Natural killer cell treated with Interleukin-12 subunit alpha and Interleukin-12 subunit beta and Interleukin-15 and Interleukin-18, amount 100 ng/mL, for 72 hours (primary cell): Measurements from ENCODE around the gene CDCA5. TPM values are rescaled to one million over a fixed set of nuclear protein-coding genes. Genes with fewer than 3 reads are reported as not detected.

ENCODE experiments used
- ATAC-seq, 2 donors: fragments of 150-1000 bp; cut with Tn5 transposase in 1 of 2; sonication (Bioruptor Pico), chemical (Tn5 transposase) in 1 of 2; 2 replicates each; pipeline ENCODE4 v1.10.0; 2021
- DNase-seq: peaks from one replicate; pipeline ENCODE4 v3.0.0; 2022; ENCODE audit warnings: low spot score
- H3K27ac Mint-ChIP-seq, 2 donors: 1 replicate in 1 of 2; 2 replicates in 1 of 2; pipeline ENCODE4 v1.8.0; 2022; ENCODE audit warnings: mixed read lengths in 2 of 2, mild to moderate bottlenecking in 1 of 2, moderate library complexity in 1 of 2
- H3K27me3 Mint-ChIP-seq, 2 donors: 1 replicate in 1 of 2; 2 replicates in 1 of 2; pipeline ENCODE4 v1.8.0; 2022; ENCODE audit warnings: mixed read lengths in 2 of 2
- H3K36me3 Mint-ChIP-seq: one replicate; pipeline ENCODE4 v1.8.0; 2022; ENCODE audit warnings: mixed read lengths
- H3K4me1 Mint-ChIP-seq, 2 donors: 1 replicate in 1 of 2; 2 replicates in 1 of 2; pipeline ENCODE4 v1.8.0; 2022; ENCODE audit warnings: low read depth in 2 of 2, mixed read lengths in 2 of 2, mild to moderate bottlenecking in 1 of 2
- H3K4me3 Mint-ChIP-seq: one replicate; pipeline ENCODE4 v1.8.0; 2022; ENCODE audit warnings: mixed read lengths
- H3K9me3 Mint-ChIP-seq: 2 replicates; pipeline ENCODE4 v1.8.0; 2022; ENCODE audit warnings: mixed read lengths
- total RNA-seq, 2 donors: library from RNA; stranded (reverse); gene quantifications; one replicate each; pipeline ENCODE4 v1.2.3, GENCODE V29; 2022

CDCA5 gene, protein sequence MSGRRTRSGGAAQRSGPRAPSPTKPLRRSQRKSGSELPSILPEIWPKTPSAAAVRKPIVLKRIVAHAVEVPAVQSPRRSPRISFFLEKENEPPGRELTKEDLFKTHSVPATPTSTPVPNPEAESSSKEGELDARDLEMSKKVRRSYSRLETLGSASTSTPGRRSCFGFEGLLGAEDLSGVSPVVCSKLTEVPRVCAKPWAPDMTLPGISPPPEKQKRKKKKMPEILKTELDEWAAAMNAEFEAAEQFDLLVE
- 100 to 1,000 TPM in 1 of 2 donors, 10 to 100 TPM in 1; 59.2 to 140 TPM for total RNA-seq

DNA sequence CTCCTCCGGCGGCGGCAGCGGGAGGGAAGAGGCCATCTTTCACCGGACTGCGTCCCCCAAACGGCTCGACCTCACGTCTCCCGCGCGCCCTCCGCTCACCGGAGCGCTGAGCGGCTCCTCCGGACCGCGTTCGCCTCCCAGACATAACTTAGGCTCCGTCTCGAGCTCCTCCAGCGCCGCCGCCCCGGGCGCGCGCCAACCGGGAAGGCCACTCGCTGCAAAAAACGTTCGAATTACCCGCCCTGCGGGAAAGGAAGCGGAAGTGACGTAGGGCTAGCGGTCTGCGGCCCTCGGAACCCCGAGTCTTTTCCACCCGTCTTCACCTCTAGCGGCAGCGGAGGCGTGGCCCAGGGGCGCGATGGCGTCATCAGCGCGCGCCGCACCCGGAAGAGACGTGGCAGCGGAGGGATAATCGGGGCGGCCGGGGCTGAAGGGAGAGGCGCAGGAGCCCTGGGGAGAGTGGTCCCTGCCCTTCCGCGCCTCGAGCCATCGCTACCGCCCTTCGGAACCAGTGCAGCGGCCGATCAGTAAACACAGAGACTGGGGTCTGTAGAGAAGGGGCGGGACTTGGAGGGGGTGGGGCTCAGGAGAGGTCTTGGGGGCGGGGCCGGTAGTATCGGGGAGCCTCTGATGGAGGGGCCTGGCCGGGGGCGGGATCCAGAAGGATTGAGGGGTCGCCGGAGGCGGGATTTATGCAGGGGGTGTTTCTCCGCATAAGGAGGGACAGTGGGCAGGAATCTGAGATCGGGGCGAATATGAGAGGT is at the start of gene CDCA5, which contains the start of gene ZFPL1:
Gene CDCA5 (minus strand): TSS at position 207 of the 764 bp plus-strand sequence. CDS start 62 bp downstream, at position 145.
Gene ZFPL1 (plus strand): TSS at position 389 of the 764 bp plus-strand sequence. CDS start 477 bp downstream, outside the sequence.
- DNase-seq (peak; percentile 98), ATAC-seq (peak; percentile 93 to 96)
- H3K36me3 Mint-ChIP-seq = peaks cover 19% of the 10 kb centered on the region
- H3K27me3 Mint-ChIP-seq = no peaks in the 10 kb centered on the region
- H3K9me3 Mint-ChIP-seq = no peaks in the 10 kb centered on the region
- H3K27ac Mint-ChIP-seq = peak within 1 kb of the TSS; percentile 94 to 95
- peak within 1 kb of the TSS; percentile 98 for H3K4me3 Mint-ChIP-seq
- peaks cover 26 to 44% of the 10 kb centered on the region in 2 donors for H3K4me1 Mint-ChIP-seq

DNA sequence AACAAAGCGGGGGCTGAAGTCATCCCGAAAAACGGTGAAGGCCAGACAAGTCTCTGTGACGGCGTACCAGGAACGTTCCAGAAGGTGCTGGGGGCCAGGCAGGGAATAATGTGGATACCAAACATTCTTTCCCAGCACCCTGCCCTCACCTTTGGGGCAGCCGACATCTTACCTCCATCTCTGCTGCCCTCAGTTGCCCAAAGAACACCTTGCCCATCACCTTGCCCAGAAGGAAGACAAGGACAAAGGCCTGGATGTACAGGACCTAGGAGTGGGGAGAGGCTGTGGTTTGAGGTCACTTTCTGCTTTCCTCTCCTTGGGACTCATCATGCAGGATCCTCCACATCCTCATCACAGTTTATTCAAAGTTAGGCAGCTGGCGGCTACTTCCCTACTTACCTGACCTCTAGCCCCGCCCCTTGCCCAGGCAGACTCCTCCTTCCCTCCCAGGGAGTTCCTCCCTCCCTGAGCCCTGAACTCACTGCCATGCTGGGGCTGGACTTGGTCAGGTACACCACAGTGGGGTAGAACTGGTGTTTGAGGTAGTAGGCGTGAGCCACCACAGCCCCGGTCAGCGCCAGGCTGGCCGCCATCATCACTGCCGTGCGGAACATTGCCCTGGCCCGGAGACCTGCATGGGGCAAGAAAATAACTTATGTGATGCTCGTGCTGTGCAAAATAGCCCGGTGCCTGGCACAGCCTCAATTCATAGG is 49.3 kb upstream of the CDCA5 start:
- Mint-ChIP-seq H3K9me3 (no peaks in the 10 kb centered on the region), H3K27ac (peak overlapping the region; percentile 99 to 100), H3K27me3 (no peaks in the 10 kb centered on the region), H3K4me1 (peaks cover 27 to 42% of the 10 kb centered on the region in 2 donors), H3K36me3 (no peaks in the 10 kb centered on the region), H3K4me3 (peak overlapping the region; percentile 87)
- ATAC-seq (no peak), DNase-seq (no peak)

DNA sequence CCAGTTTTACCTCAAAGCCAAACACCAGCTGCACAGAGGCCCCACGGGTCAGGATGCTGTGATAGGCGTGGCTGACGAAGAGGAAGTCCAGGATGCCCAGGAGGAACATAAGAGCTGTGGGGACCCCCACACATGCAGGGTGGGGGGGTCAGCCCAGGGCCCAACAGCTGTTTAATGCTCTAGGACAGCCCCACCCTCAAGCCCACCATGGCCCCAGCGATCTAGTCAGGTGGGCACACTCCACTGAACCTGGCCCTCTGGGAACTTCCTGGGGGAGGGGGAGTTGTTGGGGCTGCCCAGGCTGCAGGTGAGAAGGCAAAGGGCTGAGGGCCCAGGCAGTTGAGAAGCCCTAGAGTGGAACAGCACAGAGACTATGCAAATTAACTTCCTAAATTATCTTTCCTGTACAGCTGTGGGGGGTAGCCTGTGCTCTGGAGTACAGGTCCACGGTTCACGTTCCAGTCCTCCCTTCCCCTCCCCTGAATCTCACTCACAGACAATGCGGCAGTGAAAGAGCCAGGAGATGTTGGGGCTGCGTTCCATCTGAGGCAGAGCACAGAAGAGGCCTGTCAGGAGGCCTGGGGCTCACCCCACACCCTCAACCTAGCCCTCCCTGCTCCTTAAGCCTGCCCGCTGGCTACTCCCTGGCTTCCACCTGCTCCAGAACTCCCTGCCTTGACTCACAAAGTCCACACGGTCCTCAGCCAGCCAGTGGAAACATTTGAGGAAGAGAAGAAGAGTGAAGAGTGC is 48.6 kb upstream of the CDCA5 start:
- no peak for DNase-seq
- H3K4me1 Mint-ChIP-seq = peaks cover 27 to 39% of the 10 kb centered on the region in 2 donors
- H3K36me3 Mint-ChIP-seq = no peaks in the 10 kb centered on the region
- H3K9me3 Mint-ChIP-seq = no peaks in the 10 kb centered on the region
- H3K4me3 Mint-ChIP-seq = peak overlapping the region; percentile 87
- no peaks in the 10 kb centered on the region for H3K27me3 Mint-ChIP-seq
- H3K27ac Mint-ChIP-seq = peak overlapping the region; percentile 99 to 100
- ATAC-seq = no peak

DNA sequence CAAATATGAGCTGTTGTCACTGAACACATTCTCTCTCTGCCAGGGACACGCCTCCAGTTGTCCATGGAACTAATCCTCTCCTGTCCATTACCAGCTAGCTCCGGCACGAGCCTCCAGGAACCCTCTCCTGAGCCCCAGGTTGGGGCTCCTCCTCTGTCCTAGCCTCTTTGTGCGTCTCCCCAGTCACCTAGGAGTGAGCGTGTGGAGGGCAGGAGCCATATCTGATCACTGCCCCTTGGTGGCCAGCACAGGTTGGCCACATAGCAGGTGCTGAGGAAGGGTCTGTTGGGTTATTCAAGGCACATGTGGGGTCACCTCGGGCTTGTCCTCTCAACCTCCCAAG is 48.0 kb upstream of the CDCA5 start:
- H3K9me3 Mint-ChIP-seq = no peaks in the 10 kb centered on the region
- H3K4me1 Mint-ChIP-seq = peaks cover 27 to 39% of the 10 kb centered on the region in 2 donors
- DNase-seq (no peak), ATAC-seq (no peak)
- H3K4me3 Mint-ChIP-seq = no peak overlapping the region
- no peaks in the 10 kb centered on the region for H3K27me3 Mint-ChIP-seq
- H3K36me3 Mint-ChIP-seq = no peaks in the 10 kb centered on the region
- H3K27ac Mint-ChIP-seq = peak overlapping the region in 1 of 2 donors; percentile 41

DNA sequence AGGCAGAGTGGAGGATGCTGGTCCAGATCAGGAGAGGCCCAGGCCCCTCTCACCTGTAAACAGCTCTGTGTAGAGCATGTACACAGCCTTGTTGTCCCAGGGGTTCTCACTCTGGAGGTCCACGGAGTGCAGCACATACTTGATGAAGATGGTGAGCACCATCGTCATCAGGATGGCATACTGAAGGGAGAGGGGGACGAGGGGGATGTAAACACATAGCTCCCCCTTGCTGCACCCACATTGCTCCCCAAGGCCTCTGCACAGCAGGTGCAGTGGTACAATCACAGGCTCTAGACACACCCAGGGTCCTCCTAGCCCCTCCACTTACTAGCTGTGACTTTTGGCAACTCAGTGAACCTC is 47.6 kb upstream of the CDCA5 start:
- Mint-ChIP-seq H3K36me3 (no peaks in the 10 kb centered on the region), H3K9me3 (no peaks in the 10 kb centered on the region), H3K27ac (peak overlapping the region in 1 of 2 donors; percentile 37), H3K27me3 (no peaks in the 10 kb centered on the region), H3K4me3 (peak overlapping the region; percentile 54), H3K4me1 (peaks cover 23 to 39% of the 10 kb centered on the region in 2 donors)
- no peak for DNase-seq
- ATAC-seq = no peak

DNA sequence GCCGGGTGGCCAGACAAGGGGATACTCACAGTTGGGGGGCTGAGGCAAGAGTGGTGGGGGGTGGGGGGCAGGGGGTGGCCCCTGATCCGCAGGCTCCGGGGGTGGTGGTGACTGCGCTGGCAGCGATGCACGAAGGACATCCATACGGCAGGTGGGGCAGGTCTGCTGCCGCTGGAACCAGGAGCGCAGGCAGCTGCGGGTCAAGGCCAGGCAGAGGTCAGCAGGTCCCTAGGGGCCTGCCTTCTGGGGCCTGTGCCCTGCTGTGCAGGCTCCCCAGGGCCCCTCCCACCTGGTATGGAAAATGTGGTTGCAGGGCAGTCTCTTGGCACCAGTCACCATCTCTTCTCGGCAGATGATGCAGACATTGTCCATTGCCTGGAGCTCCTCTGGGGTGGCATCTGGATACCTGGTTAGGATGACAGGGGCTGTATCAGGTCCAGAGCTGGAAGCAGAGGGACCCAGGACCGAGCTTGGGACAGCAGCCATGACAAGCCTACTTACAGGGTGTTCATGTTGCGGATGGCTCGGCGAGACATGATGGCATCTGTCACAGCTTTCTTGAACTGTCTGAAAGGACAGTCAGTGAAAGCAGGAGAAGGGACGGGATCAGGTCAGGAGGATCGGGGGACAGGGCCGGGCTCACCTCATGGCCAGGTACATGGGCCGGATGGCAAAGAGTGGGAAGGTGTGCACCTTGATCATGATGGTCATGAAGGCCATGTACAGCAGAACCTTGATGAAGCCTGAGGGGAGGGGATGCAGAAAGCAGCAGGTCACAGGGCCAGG is 47.0 kb upstream of the CDCA5 start:
- Mint-ChIP-seq H3K27me3 (no peaks in the 10 kb centered on the region), H3K4me1 (peaks cover 17 to 34% of the 10 kb centered on the region in 2 donors), H3K36me3 (no peaks in the 10 kb centered on the region), H3K27ac (peak overlapping the region in 1 of 2 donors; percentile 37), H3K4me3 (peak overlapping the region; percentile 54), H3K9me3 (no peaks in the 10 kb centered on the region)
- DNase-seq (no peak), ATAC-seq (no peak)

DNA sequence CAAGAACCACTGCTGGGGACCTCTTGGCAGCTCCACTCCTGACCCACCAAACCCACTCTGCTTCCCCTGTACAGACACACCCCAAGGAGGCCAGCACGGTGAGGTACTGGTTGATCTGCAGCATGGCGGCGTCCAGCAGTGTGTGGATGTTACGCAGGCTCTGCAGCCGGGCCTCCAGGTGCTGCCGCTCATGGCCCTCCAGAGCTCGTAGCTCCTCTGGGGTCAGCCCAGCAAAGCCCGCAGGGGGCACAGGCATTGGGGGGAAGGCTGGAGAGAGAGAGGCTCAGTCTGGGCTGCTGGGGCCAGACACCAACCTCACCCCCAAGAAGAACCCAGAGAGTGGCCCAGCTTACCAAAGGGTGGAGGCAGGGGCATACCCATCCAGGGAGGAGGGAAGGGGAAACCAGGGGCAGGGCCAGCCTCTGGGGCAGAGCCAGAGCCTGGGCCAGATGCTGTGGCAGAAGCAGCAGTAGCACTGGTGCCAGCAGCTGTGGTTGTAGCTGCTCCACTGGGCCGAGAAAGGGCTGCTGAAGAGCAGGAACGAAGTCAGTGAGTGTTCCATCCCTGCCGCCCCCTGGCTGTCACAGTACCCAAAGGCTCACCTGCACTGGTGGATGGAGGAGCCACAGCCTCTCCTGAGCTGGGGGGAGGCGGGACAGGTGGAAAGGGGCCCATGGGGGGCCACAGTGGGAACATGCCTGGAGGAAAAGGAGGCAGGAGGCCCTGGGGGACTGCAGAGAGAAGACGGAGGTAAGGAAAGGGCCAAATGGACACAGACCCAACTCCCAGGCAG is 46.0 kb upstream of the CDCA5 start:
- Mint-ChIP-seq H3K27ac (no peak overlapping the region), H3K27me3 (no peaks in the 10 kb centered on the region), H3K9me3 (no peaks in the 10 kb centered on the region), H3K36me3 (no peaks in the 10 kb centered on the region), H3K4me3 (no peak overlapping the region), H3K4me1 (peaks cover 15 to 28% of the 10 kb centered on the region in 2 donors)
- no peak for DNase-seq
- ATAC-seq = no peak

DNA sequence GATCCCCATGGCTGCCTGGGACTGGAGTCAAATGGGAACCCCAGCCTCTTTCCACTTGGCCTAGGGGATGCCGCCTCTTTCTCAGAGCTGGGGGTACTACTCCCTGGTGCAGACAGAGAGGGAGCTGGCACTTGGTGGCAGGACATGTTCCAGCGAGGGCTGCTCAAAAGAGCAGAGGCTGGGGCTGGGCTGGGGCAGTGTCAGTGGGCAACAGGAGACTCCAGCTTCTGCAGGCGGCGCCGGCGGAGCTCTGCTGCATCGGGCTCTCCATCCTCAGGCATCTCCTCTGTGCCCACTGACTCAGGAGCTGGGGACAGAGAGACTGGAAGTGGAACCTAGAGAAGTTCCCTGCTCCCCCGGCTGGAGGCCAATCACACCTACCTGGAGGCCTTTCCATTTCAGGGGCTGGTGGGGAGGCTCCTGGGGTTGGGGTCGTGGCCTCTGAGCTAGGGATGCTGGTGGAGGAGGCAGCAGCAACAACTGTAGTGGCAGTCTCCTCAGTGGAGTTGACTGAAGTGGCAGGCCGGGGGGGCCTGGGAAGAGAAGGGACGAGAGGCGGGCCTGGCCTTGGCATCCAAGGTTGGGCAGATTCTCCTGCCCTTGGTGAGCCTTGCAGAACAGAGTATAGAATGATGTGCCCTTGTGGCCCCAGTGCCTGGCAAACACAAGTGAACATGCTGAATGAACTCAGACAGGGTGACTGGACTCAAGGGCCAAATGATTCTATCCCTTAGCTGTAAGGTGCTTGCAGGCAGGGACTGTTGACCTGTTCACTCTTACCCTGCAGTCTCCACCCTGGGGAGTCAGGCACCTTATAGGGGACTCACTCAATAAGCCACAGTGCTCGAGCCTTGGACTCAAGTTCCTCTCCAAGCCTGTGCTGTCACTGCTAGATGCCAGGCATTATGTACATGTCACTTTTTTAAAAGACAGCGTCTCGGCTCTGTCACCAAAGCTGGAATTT is 44.6 kb upstream of the CDCA5 start:
- H3K4me3 Mint-ChIP-seq = no peak overlapping the region
- peaks cover 16 to 29% of the 10 kb centered on the region in 2 donors for H3K4me1 Mint-ChIP-seq
- DNase-seq = no peak
- H3K27me3 Mint-ChIP-seq = no peaks in the 10 kb centered on the region
- H3K9me3 Mint-ChIP-seq = no peaks in the 10 kb centered on the region
- no peak overlapping the region for H3K27ac Mint-ChIP-seq
- H3K36me3 Mint-ChIP-seq = no peaks in the 10 kb centered on the region
- no peak for ATAC-seq

DNA sequence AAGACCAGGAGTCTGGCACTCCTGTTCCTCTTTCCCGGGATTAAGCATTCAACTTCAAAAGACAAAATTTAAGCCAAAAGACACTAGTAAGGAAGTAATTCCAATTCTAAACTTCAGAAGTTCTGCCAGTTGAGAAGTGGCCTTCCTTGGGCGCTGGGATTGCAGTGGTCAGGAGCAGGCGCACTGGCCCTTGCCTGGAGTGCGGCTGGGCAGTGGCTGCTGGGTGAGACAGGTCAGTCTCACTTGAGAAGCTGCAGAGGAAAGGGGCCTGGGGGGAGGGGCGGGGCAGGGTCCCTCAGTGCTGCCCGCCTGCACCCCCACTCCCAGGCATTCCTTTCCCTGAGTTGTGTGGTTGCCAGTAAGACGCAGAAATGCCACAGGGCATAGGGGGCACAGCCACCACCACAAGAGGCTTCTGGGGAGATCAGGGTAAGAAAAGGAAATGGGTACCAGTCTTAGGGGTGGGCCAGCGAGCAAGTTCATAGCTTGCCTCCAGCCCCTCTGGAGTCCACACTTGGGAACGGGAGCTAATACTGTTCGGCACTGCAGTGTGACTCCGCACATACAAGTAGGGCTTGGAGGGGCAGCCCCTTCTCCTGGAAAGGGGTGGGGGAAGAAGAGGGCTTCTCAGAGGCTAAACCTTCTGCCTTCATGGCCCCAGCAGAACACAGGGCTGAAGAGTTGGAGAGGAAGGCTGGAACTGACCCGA is 43.8 kb upstream of the CDCA5 start:
- ATAC-seq (no peak), DNase-seq (no peak)
- H3K9me3 Mint-ChIP-seq = no peaks in the 10 kb centered on the region
- peaks cover 8 to 21% of the 10 kb centered on the region in 2 donors for H3K4me1 Mint-ChIP-seq
- no peaks in the 10 kb centered on the region for H3K27me3 Mint-ChIP-seq
- H3K4me3 Mint-ChIP-seq = no peak overlapping the region
- H3K27ac Mint-ChIP-seq = no peak overlapping the region
- no peaks in the 10 kb centered on the region for H3K36me3 Mint-ChIP-seq

DNA sequence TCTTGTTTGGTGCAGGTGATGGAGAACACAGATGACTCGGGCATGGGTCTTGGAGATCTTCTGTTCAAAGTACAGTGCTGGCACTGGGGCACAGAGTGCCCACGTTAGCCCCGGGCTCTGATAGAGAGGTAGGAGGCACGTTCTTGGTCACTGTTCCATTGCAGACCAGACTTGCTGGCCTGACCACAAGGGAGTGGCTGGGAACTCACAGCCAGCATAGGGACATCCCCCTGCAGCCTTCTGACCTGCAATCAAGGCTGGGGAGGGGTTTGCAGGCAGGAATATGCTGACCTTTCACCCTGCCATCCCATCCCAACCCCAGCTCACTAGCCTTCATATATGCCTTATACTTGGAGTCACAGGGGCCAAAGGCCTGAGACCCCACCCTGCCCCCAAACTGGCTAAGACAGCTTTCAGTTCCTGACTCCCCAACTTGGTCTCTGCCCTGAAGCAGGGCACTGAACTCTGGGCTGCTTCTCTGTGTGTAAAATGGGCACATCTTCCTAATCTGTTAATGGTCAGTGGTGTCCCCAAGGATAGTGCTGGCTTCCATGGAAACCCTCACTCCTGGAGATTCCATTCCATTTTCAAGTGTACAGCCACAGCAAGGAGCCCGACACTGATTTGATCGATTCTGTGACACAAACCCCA is 42.9 kb upstream of the CDCA5 start:
- ATAC-seq (no peak), DNase-seq (no peak)
- Mint-ChIP-seq H3K9me3 (no peaks in the 10 kb centered on the region), H3K27ac (no peak overlapping the region), H3K27me3 (no peaks in the 10 kb centered on the region), H3K4me1 (peaks cover 13 to 24% of the 10 kb centered on the region in 2 donors), H3K36me3 (peaks cover 4% of the 10 kb centered on the region), H3K4me3 (no peak overlapping the region)
